Amniotic epithelial cell (primary cell): ENCODE data around the gene CHRD.
"Not testable (repeated sequence)": the region's sequence is repeated elsewhere in the genome, so short reads cannot be mapped to it uniquely, and the experiment has no call there.

ENCODE experiments used
- DNase-seq: peaks from one replicate; pipeline ENCODE4 v3.0.0-alpha.2; 2010; ENCODE audit warnings: low read depth

The CHRD gene

GRCh38 chr3:184379358-184380184, at the start of gene CHRD:
Gene CHRD (plus strand): TSS chr3:184380054. CDS start chr3:184380319, 265 bp downstream.
- no peak for DNase-seq

DNA sequence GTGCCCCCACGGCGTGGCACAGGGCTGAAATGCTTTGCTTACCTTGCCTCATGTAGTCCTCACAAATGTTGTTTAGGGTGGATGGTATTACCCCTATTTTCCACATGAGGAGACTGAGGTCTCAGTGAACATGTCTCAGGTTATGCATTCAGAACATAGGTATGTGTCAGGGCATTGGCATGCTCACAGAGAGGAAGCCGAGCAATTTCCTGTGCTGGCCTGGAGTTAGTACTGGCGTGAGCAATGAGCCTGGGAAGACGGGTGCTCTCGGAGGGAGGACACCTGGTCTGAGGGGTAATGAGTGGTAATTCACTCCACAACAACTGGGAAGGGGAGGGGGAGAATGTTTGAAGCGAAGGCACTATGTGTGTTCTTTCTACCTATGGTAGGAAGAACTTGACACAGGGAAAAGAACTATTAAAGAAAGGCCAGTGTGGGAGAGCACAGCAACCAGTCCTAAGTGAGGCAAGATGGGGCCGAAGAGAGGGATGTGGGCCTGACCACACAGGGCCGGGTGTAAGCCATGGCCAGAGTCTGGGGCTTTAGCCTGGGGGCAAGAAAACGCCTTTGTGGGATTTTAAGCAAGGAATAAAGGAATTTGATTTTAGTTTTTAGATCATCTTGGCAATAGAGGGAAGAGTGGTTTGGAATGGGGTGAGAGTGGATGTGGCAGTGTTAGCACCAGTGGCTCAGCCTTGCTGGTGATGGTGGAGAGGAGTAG, 47.3 kb upstream of the CHRD start:
- peak; percentile 91 for DNase-seq

DNA sequence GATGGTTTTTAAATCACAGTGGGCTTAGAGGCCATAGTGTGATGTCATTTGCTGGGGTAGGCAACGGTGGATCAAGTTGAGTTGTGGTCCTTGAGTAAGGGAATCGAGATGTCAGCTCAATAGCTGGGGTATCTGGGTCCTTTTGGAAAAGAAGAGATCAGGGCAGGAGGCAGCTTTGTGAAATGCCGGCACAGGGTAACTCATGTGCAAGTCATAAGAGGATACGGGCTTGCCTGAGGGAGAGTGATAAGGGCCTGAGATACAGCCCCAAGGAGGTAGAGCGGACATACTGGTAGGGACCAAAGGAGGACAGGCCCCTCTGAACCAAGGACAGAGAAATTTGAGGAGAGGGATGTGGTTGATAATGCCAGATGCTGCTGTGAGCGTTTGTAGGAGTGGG, 46.7 kb upstream of the CHRD start:
- no peak for DNase-seq

GRCh38 chr3:184333700-184334099, 46.2 kb upstream of the CHRD start:
- DNase-seq = no peak

- peak; percentile 34 for DNase-seq
These were observed 45.2 kb upstream of the CHRD start for GRCh38 chr3:184334470-184335158.

DNA sequence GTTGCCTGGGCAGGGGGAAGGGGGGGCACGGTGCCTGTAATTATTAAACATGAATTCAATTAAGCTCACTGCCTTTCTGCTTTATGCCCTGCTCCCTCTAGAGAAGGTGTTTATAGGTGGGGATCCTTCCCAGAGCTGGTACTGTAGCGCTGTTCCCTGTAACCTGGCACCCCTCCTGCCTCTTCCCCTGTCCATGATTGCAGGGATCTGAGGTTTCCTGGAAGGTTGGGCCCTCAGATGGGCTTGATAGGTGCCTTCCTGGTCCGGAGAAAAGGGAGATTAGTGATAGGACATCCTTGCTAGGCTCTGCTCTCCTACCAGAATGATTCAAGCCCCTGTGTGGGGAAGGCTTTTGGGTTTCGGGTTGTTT, 44.6 kb upstream of the CHRD start:
- peak; percentile 22 for DNase-seq

DNA sequence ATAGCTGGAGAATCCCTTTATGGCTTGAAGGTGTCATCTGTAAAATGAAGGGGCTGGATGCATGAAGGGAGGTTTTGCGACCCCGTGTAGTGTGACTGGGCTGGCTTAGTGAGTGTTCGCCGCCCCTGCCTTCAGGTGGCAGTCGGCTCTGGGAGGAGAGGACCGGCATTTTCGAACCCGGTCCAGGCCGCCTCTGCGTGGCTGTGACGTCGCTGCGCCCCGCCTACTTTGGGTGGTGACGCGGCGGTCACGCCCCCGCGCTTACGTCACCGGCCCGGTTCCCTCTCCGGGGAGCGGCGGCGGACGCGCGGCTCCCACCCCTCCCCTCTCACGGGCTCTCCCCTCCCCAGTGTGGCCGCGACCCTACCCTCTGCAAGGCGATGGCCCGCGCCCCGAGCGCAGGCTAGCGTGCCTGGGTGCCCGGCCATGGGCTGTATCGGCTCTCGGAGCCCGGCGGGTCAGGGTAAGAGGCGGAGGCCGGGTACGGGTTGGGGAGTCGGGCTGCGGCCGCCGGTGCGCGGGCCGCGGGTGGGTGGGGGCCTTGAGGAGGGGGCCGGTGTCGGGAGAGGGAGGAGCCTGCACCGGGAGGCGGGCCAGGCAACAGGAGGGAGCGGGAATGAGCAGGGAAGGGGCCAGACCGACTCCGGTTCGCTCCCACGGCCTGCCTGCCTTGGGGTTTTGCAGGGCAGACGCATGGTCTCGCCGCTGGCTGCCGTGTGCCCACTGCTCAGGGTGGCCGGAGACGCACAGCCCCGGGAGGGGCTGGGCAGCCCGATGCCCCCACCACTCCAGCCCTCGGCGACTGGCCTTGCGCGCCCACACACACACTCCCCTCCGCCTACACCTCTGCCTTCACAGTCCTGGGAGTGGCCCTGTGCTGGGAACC, 44.0 kb upstream of the CHRD start:
- DNase-seq = peak; percentile 60

DNA sequence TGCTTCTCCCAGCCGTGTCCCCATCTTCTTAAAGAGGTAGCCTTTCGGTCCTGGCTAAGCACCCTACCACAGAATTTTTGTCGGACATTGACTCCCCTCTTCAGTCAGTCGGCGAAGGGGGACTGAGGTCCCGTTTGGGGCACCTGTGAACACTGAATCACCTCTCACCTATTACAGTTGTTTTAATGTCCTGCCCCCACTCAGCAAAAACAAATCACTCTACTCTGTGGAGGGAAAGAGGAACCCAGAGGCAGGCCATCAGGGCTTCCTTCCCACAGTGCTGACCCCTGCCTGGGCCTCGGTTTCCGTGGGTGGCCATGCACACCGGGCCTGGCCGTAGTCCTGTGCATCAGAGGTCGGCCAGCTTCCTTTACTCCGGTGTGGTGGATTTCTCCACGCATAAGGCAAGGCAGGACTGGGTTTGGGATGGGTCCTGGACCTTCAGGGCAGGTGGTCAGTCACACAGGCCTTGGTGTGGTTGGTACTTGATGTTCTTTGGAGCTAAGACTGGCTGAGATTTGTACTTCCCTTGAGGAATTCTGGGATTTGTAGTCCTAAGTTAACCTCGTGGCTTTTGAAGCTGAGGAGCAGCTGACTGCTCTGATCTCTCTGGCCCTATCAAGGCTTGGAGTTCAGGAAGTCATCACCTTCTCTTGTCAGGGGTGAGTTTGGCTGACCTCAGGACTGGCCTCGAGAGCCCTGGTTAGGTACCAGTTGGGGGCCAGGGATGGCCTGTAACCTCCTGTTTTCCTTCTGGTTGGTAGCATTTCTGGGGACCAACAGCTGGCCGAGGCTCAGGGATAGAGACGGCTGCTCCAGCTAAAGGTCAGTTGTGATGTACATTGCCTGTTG, 43.1 kb upstream of the CHRD start:
- peak; percentile 81 for DNase-seq

GRCh38 chr3:184337399-184337714, 42.5 kb upstream of the CHRD start, which contains the start of gene FAM131A:
Gene FAM131A (plus strand): TSS chr3:184337600. CDS start chr3:184337631, 31 bp downstream.
- no peak for DNase-seq

- no peak for DNase-seq
These were observed 41.9 kb upstream of the CHRD start for GRCh38 chr3:184337981-184338380.

DNA sequence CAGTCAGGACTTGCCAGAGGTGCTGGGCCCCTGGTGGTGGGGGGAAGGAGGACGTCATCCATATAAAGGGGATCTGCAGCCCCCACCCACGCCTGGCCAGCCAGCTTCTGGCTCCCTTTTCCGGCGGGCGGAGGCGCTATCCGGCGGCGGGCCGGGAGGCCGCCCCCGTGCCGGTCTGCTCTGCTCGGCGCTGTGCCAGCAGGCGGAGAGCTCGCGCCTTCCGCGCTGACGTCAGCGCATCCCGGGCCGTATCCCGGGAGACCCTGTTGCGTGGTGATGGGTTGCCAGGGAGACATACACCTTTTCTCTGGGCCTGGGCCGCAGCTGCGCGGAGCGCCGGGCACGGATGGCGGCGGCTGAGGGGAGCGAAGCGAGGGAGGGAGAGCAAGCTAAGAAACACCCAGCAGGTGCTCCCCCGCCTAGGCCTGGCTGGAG, 41.3 kb upstream of the CHRD start:
- DNase-seq = peak; percentile 86

GRCh38 chr3:184339001-184339400, 40.9 kb upstream of the CHRD start:
- no peak for DNase-seq

- DNase-seq = not testable (repeated sequence)
These were observed 40.3 kb upstream of the CHRD start for GRCh38 chr3:184339451-184340135.

GRCh38 chr3:184341925-184342324, 37.9 kb upstream of the CHRD start:
- DNase-seq = no peak

DNA sequence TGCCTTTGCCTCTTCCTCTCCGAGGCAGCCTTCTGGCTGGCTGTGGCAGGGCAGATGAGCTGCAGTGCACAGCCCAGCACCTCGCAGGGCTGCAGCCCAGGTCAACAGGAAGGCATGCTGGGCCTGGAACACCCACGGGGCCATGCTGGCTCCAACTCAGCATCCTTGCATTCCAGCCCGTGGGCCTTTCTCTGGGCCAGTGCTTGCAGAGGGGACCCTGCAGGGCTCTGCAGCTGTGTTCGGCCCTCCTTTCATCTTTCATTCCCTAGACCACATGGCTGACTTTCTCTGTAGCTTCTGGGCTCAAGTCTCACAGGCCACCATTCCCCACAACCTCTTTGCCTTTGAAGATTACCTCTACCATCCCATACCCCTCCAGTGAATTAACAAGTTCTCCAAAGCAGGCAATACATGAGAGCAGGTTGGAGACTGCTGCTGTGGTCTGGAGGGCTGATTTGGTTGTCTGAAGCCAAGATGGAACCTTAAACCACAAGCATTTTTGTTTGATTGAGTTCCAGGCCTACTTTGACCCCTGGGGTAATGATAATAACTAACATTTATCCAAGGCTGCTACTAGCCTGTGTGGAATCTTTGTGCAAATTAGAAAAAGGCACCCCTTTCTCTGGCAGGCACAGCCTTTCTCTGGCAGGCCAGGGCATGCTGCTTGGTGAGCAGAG, 36.5 kb upstream of the CHRD start:
- DNase-seq = no peak

DNA sequence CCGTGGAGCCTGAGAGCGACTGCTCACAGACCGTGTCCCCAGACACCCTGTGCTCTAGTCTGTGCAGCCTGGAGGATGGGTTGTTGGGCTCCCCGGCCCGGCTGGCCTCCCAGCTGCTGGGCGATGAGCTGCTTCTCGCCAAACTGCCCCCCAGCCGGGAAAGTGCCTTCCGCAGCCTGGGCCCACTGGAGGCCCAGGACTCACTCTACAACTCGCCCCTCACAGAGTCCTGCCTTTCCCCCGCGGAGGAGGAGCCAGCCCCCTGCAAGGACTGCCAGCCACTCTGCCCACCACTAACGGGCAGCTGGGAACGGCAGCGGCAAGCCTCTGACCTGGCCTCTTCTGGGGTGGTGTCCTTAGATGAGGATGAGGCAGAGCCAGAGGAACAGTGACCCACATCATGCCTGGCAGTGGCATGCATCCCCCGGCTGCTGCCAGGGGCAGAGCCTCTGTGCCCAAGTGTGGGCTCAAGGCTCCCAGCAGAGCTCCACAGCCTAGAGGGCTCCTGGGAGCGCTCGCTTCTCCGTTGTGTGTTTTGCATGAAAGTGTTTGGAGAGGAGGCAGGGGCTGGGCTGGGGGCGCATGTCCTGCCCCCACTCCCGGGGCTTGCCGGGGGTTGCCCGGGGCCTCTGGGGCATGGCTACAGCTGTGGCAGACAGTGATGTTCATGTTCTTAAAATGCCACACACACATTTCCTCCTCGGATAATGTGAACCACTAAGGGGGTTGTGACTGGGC, 35.1 kb upstream of the CHRD start:
- DNase-seq = no peak

GRCh38 chr3:184345317-184346144, 34.3 kb upstream of the CHRD start:
- DNase-seq = peak; percentile 49
